ENCODE results near the gene CSTPP1.

Gene CSTPP1

DNA sequence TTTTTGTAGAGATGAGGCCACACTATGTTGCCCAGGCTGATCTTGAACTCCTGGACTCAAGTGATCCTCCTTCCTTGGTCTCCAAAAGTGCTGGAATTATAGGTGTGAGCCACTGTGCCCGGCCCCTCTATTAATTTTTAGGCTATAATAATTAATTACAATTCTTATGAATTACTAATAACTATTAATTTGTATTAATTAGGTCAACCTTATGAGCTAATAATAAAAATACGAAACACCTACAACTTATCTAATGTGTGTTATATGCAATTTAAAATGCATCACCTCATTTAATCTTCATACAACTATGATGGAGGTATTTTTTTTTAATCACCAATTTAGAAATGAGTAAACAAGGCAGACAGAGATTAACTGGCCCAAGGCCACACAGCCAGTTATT lies 44.5 kb upstream of the CSTPP1 start:
- no peak for DNase-seq
- in situ Hi-C loops (cut with HindIII; ENCODE audit: low pct_ligation_motif_present, low sequenced_read_pairs) = no loop called here
- Histone ChIP-seq H3K4me3 (ENCODE audit: low read depth, low read length) (no peak overlapping the region), H3K36me3 (replicated peaks) (no peaks in the 10 kb centered on the region), H3K27me3 (replicated peaks) (no peaks in the 10 kb centered on the region), H3K27ac (no peak overlapping the region)
- no peak for TF ChIP-seq CTCF (IDR thresholded peaks at IDR 0.05; ENCODE audit: low read depth, low read length, missing control alignments)

DNA sequence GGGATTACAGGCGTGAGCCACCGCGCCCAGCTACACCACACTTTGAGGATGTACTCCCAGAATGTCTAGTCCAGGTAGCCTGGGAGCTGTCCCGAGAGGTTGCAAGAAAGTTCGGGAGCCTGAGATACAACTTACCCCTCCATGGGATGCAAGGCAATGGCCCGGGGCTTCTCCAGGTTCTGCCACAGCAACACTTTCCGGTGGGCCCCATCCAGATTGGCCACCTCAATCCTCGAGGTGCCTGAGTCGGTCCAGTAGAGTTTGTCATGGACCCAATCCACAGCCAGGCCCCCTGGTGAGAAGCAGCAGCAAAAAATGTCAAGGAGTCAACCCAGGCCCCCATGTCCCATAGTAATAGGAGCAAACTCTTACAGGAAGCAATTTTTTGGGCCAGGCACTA lies 43.7 kb upstream of the CSTPP1 start:
- in situ Hi-C loops (cut with HindIII; ENCODE audit: low pct_ligation_motif_present, low sequenced_read_pairs) = no loop called here

DNA sequence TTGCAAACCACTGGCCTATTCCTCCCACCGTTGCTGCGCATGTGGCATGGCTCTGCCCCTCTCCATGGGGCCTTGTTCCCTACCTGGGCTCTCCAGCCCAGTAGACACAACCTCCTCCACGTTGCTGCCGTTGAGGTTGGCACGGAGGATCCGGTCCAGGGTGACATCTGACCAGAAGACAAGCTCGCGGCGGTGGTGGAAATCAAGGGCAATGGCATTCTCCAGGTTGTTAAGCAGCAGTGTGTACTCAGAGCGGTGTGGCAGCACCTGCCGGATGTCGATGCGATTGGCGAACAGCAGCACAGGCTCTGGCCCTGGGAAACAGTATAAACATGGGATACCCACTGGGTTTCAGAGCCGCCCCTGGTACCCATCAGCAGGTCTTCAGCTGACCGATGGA lies 42.1 kb upstream of the CSTPP1 start:
- Histone ChIP-seq H3K27ac (no peak overlapping the region), H3K36me3 (replicated peaks) (peaks cover 2% of the 10 kb centered on the region), H3K27me3 (replicated peaks) (no peaks in the 10 kb centered on the region), H3K4me3 (ENCODE audit: low read depth, low read length) (no peak overlapping the region)
- TF ChIP-seq CTCF (IDR thresholded peaks at IDR 0.05; ENCODE audit: low read depth, low read length, missing control alignments) = no peak
- no peak for DNase-seq
- in situ Hi-C loops (cut with HindIII; ENCODE audit: low pct_ligation_motif_present, low sequenced_read_pairs) = no loop called here

More for the DNA sequence above, 43.7 kb upstream of the CSTPP1 start:
- Histone ChIP-seq H3K4me3 (ENCODE audit: low read depth, low read length) (no peak overlapping the region), H3K27me3 (replicated peaks) (no peaks in the 10 kb centered on the region), H3K36me3 (replicated peaks) (no peaks in the 10 kb centered on the region), H3K27ac (no peak overlapping the region)
- DNase-seq = no peak
- TF ChIP-seq CTCF (IDR thresholded peaks at IDR 0.05; ENCODE audit: low read depth, low read length, missing control alignments) = no peak

- TF ChIP-seq CTCF (IDR thresholded peaks at IDR 0.05; ENCODE audit: low read depth, low read length, missing control alignments) = no peak
- peaks cover 2% of the 10 kb centered on the region for H3K36me3 ChIP-seq (replicated peaks)
- in situ Hi-C loops (cut with HindIII; ENCODE audit: low pct_ligation_motif_present, low sequenced_read_pairs) = no loop called here
Measured at GRCh38 chr11:46894961-46895360, 41.6 kb upstream of the CSTPP1 start.

DNA sequence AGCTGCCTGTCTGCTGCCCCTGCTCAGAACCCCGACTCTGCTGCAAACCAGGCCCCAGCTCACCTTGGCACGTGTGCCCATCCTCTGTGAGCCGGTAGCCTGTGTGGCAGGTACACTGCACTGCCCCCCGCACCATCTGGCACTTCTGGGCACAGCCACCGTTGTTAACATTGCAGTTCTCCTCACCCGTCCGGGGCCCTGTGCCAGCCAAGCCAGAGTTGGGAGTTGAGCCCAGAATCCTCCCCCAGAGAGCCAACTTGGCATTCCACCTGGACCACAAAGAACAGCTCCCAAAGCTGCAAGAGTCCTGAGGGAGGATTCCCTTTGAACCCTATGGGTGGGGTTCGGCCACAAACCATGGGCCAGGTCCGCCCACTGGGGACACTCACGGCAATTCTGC lies 40.7 kb upstream of the CSTPP1 start:
- DNase-seq = no peak
- no peaks in the 10 kb centered on the region for H3K27me3 ChIP-seq (replicated peaks)
- no peak overlapping the region for H3K4me3 ChIP-seq (ENCODE audit: low read depth, low read length)
- in situ Hi-C loops (cut with HindIII; ENCODE audit: low pct_ligation_motif_present, low sequenced_read_pairs) = no loop called here
- H3K36me3 ChIP-seq (replicated peaks) = peaks cover 2% of the 10 kb centered on the region
- H3K27ac ChIP-seq = no peak overlapping the region
- no peak for TF ChIP-seq CTCF (IDR thresholded peaks at IDR 0.05; ENCODE audit: low read depth, low read length, missing control alignments)

More at GRCh38 chr11:46894961-46895360, 41.6 kb upstream of the CSTPP1 start:
- no peaks in the 10 kb centered on the region for H3K27me3 ChIP-seq (replicated peaks)
- DNase-seq = no peak
- no peak overlapping the region for H3K27ac ChIP-seq
- no peak overlapping the region for H3K4me3 ChIP-seq (ENCODE audit: low read depth, low read length)

DNA sequence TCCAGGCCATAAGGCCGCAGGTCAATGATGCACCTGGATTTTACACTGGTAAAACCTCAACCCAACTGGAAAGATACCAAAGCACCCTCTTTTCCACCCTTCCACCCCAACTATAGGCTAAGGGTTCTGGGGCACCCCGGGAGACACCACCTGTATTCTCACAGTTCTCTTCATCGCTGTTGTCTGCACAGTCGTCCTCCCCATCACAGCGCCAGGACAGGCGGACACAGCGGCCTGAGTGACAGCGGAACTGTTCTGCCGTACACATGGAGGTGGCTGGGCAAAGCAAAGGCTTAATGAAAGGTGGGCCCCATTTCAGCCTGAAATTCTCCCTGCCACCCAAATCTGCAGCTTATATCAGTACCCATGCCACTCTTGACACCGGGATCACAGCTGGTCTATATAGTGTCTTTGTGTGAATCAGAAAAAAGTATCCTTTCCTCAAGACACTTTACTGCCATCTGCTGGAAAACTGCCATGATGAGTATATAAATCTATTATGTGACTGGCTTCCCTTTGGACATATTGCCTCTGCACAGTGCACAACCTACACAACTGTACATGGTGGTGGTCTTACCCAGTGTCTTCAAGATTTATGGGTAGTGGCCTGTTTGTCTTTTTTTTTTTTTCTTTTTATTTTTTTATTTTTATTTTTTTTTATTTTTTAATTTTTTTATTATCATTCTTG lies 39.7 kb upstream of the CSTPP1 start:
- Histone ChIP-seq H3K27me3 (replicated peaks) (no peaks in the 10 kb centered on the region), H3K27ac (no peak overlapping the region), H3K36me3 (replicated peaks) (peaks cover 2% of the 10 kb centered on the region), H3K4me3 (ENCODE audit: low read depth, low read length) (no peak overlapping the region)
- peak; percentile 31 for DNase-seq
- in situ Hi-C loops (cut with HindIII; ENCODE audit: low pct_ligation_motif_present, low sequenced_read_pairs) = no loop called here
- peak; percentile 57 for TF ChIP-seq CTCF (IDR thresholded peaks at IDR 0.05; ENCODE audit: low read depth, low read length, missing control alignments)

Data from brain microvascular endothelial cell (primary cell).